Astrocyte of the cerebellum (primary cell): ENCODE data around the gene DYNAP.

Experiments
- DNase-seq: peaks from one replicate; pipeline ENCODE4 v3.0.0-alpha.2; 2011; ENCODE audit warnings: low read depth
- H3K4me3 ChIP-seq: 2 replicates; pipeline ENCODE4 v1.5.1; 2011; ENCODE audit warnings: mild to moderate bottlenecking, low read depth, low read length, moderate library complexity
- in situ Hi-C: cut with HindIII; loops from 2 replicates; pipeline ENCODE4 v1.10.0; 2017; ENCODE audit warnings: low sequenced_read_pairs
- TF ChIP-seq, protein P1 (sequence below): IDR thresholded peaks from 2 replicates; pipeline ENCODE4 v1.5.1; 2012; ENCODE audit warnings: low read length, low read depth, moderate library complexity, mild to moderate bottlenecking; ENCODE audit errors: missing control alignments

DYNAP gene, protein sequence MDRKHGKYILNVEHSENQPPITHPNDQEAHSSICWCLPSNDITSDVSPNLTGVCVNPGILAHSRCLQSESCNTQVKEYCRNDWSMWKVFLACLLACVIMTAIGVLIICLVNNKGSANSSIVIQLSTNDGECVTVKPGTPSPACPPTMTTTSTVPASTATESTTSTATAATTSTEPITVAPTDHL

DNA sequence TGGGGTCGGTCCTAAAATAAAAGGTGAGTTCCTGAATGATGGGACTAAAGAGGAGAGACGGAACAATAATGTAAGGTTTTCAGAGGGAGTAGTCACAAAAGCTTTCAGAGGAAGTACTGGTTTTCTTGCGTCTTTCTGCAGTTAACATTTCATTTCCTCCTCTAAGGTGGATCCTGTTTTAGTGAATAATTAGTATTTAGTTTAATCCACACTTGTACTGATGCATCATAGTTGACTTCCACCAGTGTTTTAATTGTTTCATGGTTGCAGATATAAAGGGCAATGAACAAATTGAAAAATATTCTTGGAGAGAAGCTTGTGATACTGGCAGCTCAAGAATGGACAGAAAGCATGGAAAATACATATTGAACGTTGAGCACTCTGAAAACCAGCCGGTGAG lies at the start of gene DYNAP:
Gene DYNAP (plus strand): TSS at position 301 of the 400 bp plus-strand sequence. CDS start 38 bp downstream, at position 339.
- H3K4me3 ChIP-seq, result no peak within 1 kb of the TSS
- no peak for DNase-seq
- in situ Hi-C loops, result no loop called here
- TF ChIP-seq, protein P1, sequence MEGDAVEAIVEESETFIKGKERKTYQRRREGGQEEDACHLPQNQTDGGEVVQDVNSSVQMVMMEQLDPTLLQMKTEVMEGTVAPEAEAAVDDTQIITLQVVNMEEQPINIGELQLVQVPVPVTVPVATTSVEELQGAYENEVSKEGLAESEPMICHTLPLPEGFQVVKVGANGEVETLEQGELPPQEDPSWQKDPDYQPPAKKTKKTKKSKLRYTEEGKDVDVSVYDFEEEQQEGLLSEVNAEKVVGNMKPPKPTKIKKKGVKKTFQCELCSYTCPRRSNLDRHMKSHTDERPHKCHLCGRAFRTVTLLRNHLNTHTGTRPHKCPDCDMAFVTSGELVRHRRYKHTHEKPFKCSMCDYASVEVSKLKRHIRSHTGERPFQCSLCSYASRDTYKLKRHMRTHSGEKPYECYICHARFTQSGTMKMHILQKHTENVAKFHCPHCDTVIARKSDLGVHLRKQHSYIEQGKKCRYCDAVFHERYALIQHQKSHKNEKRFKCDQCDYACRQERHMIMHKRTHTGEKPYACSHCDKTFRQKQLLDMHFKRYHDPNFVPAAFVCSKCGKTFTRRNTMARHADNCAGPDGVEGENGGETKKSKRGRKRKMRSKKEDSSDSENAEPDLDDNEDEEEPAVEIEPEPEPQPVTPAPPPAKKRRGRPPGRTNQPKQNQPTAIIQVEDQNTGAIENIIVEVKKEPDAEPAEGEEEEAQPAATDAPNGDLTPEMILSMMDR, result no peak

DNA sequence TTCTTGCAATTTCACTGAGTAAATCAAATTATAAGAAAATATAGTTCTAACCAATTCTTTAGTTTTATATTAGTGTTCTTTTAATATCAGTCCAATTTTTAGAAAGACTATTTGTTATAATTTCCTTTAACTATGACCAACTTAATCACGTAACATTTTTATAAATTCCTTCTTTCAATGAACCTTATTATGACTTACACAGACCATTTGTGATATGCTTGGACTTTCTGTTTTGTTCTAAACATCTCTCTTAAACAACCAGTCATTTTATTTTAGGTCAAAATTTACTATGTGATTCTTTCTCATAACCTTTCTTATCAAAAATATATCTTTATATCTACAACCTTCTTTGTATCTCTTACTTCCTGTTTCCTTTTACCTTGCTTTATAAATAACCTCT lies 39.5 kb upstream of the DYNAP start:
- DNase-seq, result no peak
- in situ Hi-C loops, result loop anchor here (10.0 kb wide), 1 partner anchor 443 kb away; no protein-coding TSS in a partner anchor
- H3K4me3 ChIP-seq, result no peak overlapping the region
- TF ChIP-seq, protein P1, result no peak

DNA sequence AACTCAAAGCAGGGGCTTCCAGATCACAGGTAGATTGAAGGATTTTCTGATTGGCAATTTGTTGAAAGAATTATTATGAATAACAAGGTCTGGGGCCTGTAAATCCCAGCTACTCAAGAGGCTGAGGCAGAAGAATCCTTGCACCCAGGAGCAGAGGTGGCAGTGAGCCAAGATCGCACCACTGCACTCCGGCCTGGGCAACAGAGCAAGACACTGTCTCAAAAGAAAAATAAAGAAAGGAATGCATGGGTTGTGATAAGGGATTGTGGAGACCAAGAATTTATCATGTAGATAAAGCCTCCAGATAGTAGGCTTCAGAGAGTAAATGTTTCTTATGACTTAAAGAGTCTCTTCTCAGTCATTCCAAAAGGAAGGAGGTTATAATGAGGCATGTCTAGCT lies 35.8 kb upstream of the DYNAP start:
- no peak for DNase-seq
- in situ Hi-C loops, result loop anchor here (10.0 kb wide), 1 partner anchor 440 kb away; no protein-coding TSS in a partner anchor
- TF ChIP-seq, protein P1, result no peak
- no peak overlapping the region for H3K4me3 ChIP-seq

DNA sequence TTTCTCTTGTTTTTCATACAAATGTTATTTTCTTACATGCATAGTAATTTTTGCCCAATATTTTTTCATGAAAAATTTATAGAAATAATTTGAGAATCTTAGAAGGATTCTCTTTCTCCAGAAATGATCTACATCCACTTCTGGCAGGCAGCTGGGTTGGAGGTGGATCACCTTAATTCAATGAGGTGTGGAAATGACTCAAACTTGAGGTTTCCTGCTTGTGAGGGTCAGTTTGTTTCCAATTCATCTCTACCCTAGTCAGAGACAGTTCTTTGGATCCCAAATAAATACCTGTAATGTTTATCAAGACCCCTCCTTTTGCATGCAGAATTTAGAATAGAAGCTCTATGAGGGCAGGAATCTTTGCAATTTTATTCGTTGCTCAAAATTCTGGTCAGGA lies 35.0 kb upstream of the DYNAP start:
- in situ Hi-C loops, result loop anchor here (10.0 kb wide), 1 partner anchor 439 kb away; no protein-coding TSS in a partner anchor
- no peak for DNase-seq

DNA sequence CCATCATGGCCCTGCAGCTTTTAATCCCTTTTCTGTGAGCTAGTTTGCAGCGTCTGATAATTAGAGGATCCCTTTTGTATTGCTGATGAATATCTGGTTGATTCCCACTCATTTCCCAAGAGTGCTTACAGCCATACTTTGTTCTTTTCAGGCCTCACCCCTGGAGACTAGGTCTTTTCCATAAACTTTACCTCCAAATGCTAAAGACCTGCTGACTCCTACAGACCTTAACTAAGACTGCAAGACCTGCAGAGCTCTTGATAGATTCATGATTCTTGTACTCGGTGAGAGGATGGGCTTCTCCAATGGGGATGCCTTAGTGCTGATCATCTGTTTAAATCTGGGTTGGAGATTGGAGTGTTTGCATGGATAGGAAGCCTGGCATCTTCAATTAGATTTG lies 33.1 kb upstream of the DYNAP start:
- TF ChIP-seq, protein P1, result no peak
- DNase-seq, result no peak
- in situ Hi-C loops, result loop anchor here (10.0 kb wide), 1 partner anchor 437 kb away; no protein-coding TSS in a partner anchor
- no peak overlapping the region for H3K4me3 ChIP-seq

More for the DNA sequence above, 35.0 kb upstream of the DYNAP start:
- TF ChIP-seq, protein P1, result no peak
- H3K4me3 ChIP-seq, result no peak overlapping the region

DNA sequence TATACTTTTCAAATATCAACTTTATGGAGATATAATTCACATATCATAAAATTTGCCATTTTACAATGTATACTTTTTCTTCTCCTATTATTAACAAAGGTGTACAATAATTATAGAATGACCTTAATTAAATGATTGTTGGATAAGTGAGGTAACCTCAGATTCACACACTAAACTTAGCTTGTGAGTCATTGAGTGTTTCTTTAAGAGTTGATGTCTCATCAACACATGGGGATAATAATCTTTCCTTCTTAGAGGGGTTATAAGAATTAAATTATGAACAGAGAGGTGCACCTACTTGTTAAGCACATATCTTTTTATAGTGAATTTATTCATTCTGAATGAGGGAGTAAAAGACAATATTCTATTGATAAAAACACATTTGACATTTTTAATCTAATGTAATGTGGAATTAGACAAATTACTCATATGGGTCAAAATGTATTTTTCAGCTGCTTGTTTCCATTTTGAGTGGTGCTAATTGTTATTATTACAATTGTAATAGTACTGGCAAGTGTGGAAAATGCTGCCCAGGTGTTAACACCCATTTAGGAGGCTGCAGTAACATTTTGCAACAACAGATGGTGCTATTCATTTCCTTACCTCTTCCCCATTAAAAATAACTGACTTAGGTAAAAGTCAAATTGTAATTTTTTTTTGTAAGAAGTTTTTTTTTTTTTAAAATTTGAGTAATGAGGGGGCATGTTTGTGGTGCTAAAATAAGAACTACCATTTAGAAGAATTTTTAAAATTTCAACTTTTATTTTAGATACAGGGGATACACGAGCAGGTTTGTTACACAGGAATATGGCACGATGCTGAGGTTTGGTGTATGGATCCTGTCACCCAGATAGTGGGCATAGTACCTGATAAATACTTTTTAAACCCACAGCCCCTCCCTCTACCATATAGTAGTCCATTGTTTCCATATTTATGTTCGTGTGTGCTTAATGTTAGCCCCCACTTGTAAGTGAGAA lies 32.1 kb upstream of the DYNAP start:
- DNase-seq, result peak; percentile 2
- in situ Hi-C loops, result loop anchor here (10.0 kb wide), 1 partner anchor 436 kb away; no protein-coding TSS in a partner anchor

More for the DNA sequence above, 32.1 kb upstream of the DYNAP start:
- TF ChIP-seq, protein P1, result peak; percentile 67
- no peak overlapping the region for H3K4me3 ChIP-seq
